ENCODE results near the gene TMEM169. TPM values are rescaled to one million over a fixed set of nuclear protein-coding genes. Genes with fewer than 3 reads are reported as not detected.
A peak's percentile ranks its signal among the peaks of the same experiment; 100 is the strongest.

TMEM169 gene, protein sequence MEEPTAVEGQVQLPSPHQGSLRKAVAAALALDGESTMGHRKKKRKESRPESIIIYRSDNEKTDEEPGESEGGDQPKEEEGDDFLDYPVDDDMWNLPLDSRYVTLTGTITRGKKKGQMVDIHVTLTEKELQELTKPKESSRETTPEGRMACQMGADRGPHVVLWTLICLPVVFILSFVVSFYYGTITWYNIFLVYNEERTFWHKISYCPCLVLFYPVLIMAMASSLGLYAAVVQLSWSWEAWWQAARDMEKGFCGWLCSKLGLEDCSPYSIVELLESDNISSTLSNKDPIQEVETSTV
- 1 to 10 TPM in 2 of 4 donors, under 1 TPM in 1, not detected in 1; 0.82 to 1.4 (median 1.1) TPM for total RNA-seq
- polyA plus RNA-seq, result under 1 TPM in 1 of 3 donors, not detected in 2; 0.80 TPM

DNA sequence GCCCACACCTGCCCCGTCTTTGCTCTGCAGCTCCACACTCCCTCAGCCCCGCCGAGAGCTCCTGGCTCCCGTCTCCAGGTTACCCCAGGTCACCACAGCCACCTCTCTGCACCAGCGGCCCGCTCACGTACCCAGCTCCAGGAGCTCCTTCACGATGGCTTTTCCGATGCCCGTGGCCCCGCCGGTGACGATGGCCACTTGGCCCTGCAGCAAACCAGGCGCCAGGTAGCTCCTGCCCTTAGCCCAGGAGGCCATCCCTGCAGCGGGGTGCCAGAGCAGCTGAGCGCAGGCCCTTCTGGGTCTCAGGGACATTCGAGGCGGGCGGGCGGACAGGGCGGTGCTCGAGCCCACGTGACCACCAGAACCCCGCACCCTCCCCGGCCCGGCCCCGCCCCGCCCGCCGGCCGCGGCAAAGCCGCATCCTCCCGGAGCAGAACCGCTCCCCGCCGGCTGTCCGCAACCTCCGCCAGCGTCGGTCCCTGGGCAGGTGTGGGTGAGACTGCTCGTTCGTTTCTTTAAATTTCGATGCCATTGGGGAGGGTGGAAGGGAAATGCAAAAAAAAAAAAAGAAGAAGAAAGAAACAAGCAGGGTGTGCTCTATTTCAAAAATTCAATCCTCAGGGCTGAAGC is at the start of gene TMEM169, which contains the start of gene PECR:
TSS of gene TMEM169 (plus strand) at position 433 of the 630 bp plus-strand sequence. CDS start 14,045 bp downstream, outside the sequence.
TSS of gene PECR (minus strand) at position 323 of the 630 bp plus-strand sequence. CDS start at position 255, 68 bp downstream.
- peak within 1 kb of the TSS; percentile 63 to 66 (median 64) for H3K4me3 ChIP-seq
- WGBS, 2 donors, result 1% methylated on average over 44 of the region's 44 CpGs
- no peaks in the 10 kb centered on the region for H3K36me3 ChIP-seq
- H3K9me3 ChIP-seq, result no peaks in the 10 kb centered on the region
- intact Hi-C loops (cut with DNase I), result loop anchor here (1.0 kb wide), 1 partner anchor 28 kb away; the partner anchor contains the start of gene XRCC5
- peak; percentile 90 for DNase-seq
- peak in 3 of 4 donors; percentile 39 to 43 (median 41) for TF ChIP-seq POLR2AphosphoS5 (IDR thresholded peaks at IDR 0.05)
- no peak for TF ChIP-seq EP300 (IDR thresholded peaks at IDR 0.05)
- peaks cover 0 to 19% (median 14%) of the 10 kb centered on the region in 4 donors for H3K4me1 ChIP-seq
- H3K27ac ChIP-seq, result peak within 1 kb of the TSS; percentile 31 to 57 (median 54)
- H3K27me3 ChIP-seq, result no peaks in the 10 kb centered on the region

DNA sequence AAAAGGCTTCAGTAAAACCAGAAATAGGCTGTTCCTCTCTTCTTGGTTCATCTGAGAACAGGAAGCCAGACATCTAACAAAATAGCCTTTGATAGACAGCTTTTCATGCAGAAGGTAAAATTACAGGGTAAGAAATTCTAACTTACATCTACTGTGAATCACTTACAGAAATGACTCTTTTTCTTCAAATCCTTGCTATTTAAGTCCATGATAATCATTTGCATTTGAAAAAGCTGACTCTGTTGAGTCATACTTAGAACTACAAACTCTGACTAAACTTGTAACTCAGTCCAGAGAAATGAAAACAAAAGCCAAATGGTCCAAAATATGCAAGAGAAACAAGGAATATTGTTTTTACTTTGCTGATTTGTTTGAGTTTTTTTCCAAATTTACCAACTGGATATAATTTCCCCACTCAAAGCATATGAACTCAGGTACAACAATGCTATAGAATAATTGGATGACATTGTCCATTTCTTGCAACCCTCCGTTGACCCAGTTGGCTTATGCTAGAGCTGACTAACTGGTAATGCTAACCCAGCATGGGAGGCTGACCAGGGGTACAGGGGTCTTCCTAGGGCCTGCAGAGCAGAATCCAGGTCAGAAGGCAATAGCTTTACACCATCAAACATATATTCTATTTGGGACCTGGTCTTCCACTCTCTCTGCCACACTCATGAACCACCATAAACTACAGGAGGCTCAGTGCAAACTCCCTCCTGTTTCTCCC is 49.6 kb upstream of the TMEM169 start:
- intact Hi-C loops (cut with DNase I), result loop anchor here (10.0 kb wide), 1 partner anchor 633 kb away; no protein-coding TSS in a partner anchor
- no peak overlapping the region for H3K27ac ChIP-seq
- 84 to 95% methylated on average over 1 of the region's 1 CpG for WGBS, 2 donors

DNA sequence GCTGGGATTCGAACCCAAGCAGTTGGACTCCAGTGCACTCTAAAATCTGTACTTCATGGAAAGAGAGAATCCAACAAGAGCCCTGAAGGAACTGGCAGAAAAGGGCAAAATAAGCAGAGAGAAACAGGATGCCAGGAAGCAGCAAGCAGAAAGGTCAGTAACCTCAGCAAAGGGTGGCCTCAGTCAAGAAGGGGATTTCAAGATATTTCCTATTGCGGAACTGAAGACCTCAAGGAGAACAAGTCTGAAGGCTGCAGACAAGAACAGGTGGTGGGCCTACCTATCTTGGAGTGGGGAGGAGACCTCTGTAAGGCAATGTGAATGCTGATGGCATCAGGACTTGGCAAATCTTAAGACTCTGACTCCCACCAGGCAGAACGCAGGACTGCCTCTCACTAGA is 48.3 kb upstream of the TMEM169 start:
- H3K36me3 ChIP-seq, result peaks cover 0 to 17% (median 0%) of the 10 kb centered on the region in 4 donors
- intact Hi-C loops (cut with DNase I), result loop anchor here (10.0 kb wide), 1 partner anchor 631 kb away; no protein-coding TSS in a partner anchor

More for the DNA sequence above, 49.6 kb upstream of the TMEM169 start:
- Histone ChIP-seq H3K27me3 (no peaks in the 10 kb centered on the region), H3K4me3 (no peak overlapping the region), H3K36me3 (peaks cover 0 to 17% (median 0%) of the 10 kb centered on the region in 4 donors), H3K9me3 (no peaks in the 10 kb centered on the region), H3K4me1 (no peaks in the 10 kb centered on the region)
- TF ChIP-seq POLR2A (IDR thresholded peaks at IDR 0.05) (no peak), EP300 (IDR thresholded peaks at IDR 0.05) (no peak), POLR2AphosphoS5 (IDR thresholded peaks at IDR 0.05) (no peak)
- TF ChIP-seq, protein P1, sequence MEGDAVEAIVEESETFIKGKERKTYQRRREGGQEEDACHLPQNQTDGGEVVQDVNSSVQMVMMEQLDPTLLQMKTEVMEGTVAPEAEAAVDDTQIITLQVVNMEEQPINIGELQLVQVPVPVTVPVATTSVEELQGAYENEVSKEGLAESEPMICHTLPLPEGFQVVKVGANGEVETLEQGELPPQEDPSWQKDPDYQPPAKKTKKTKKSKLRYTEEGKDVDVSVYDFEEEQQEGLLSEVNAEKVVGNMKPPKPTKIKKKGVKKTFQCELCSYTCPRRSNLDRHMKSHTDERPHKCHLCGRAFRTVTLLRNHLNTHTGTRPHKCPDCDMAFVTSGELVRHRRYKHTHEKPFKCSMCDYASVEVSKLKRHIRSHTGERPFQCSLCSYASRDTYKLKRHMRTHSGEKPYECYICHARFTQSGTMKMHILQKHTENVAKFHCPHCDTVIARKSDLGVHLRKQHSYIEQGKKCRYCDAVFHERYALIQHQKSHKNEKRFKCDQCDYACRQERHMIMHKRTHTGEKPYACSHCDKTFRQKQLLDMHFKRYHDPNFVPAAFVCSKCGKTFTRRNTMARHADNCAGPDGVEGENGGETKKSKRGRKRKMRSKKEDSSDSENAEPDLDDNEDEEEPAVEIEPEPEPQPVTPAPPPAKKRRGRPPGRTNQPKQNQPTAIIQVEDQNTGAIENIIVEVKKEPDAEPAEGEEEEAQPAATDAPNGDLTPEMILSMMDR (IDR thresholded peaks at IDR 0.05), result no peak
- DNase-seq, result no peak

DNA sequence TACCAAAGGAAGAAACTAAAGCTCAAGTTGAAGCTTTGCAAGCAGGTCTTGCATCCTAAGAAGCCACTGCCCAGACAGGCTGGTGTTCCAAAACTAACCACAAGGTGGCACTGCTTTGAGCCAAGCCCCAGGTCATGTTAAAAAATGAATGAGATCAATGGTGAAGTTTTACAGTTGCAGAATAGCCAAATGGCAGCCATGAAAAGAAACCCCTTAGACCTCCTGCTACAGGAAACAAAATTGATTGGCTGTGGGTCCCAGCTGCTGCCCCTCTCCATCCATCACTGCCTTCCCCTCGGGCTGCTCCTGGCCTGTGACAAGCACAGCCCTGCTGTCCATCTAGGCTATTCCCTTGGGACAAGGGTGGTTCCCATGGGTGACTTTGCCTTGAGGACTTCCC is 47.7 kb upstream of the TMEM169 start:
- no peaks in the 10 kb centered on the region for H3K9me3 ChIP-seq
- H3K27me3 ChIP-seq, result no peaks in the 10 kb centered on the region
- 74 to 77% methylated on average over 1 of the region's 1 CpG for WGBS, 2 donors
- intact Hi-C loops (cut with DNase I), result loop anchor here (10.0 kb wide), 1 partner anchor 631 kb away; no protein-coding TSS in a partner anchor
- TF ChIP-seq POLR2A (IDR thresholded peaks at IDR 0.05), result no peak
- TF ChIP-seq, protein P1 (IDR thresholded peaks at IDR 0.05), result peak; percentile 31 to 84 (median 58)
- H3K27ac ChIP-seq, result no peak overlapping the region
- DNase-seq, result no peak
- H3K4me3 ChIP-seq, result no peak overlapping the region
- H3K4me1 ChIP-seq, result no peaks in the 10 kb centered on the region
- H3K36me3 ChIP-seq, result peaks cover 0 to 17% (median 0%) of the 10 kb centered on the region in 4 donors

More for the DNA sequence above, 48.3 kb upstream of the TMEM169 start:
- 94 to 98% methylated on average over 3 of the region's 3 CpGs for WGBS, 2 donors
- Histone ChIP-seq H3K4me3 (no peak overlapping the region), H3K9me3 (no peaks in the 10 kb centered on the region), H3K4me1 (no peaks in the 10 kb centered on the region), H3K27me3 (no peaks in the 10 kb centered on the region), H3K27ac (no peak overlapping the region)
- no peak for DNase-seq
- no peak for TF ChIP-seq POLR2AphosphoS5 (IDR thresholded peaks at IDR 0.05)
- no peak for TF ChIP-seq EP300 (IDR thresholded peaks at IDR 0.05)
- TF ChIP-seq POLR2A (IDR thresholded peaks at IDR 0.05), result no peak

DNA sequence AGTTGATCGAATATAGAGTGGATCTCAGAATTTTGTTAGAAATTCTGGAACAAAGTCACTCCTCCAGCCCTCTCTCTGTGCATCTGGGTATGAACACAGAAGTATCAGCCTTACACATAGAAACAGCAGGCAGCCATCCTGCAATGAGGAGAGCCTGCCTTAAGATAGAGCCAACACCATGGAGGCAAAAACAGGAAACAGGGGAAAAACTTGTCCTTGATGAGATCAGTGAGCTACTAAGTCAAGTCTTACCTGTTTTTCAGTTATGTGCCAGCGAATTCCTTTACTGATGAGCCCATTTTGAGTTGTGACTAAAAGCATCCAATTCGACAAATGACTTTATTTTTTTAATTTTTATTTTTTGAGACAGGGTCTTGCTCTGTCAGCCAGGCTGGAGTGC is 41.8 kb upstream of the TMEM169 start:
- TF ChIP-seq, protein P1 (IDR thresholded peaks at IDR 0.05), result no peak
- TF ChIP-seq POLR2AphosphoS5 (IDR thresholded peaks at IDR 0.05) (no peak), POLR2A (IDR thresholded peaks at IDR 0.05) (no peak), EP300 (IDR thresholded peaks at IDR 0.05) (no peak)
- H3K4me1 ChIP-seq, result no peaks in the 10 kb centered on the region
- DNase-seq, result no peak
- no peaks in the 10 kb centered on the region for H3K9me3 ChIP-seq
- no peaks in the 10 kb centered on the region for H3K27me3 ChIP-seq
- intact Hi-C loops (cut with DNase I), result loop anchor here (10.0 kb wide), 1 partner anchor 625 kb away; no protein-coding TSS in a partner anchor
- WGBS, 2 donors, result 95 to 96% methylated on average over 3 of the region's 3 CpGs
- H3K4me3 ChIP-seq, result no peak overlapping the region
- H3K36me3 ChIP-seq, result peaks cover 0 to 41% (median 0%) of the 10 kb centered on the region in 4 donors
- no peak overlapping the region for H3K27ac ChIP-seq
